SKM-1 treated with dmso at 0.1 percent for 144 hours (cell line): Measurements from ENCODE around the gene ABCC6.
"Not testable (repeated sequence)": the region's sequence is repeated elsewhere in the genome, so short reads cannot be mapped to it uniquely, and the experiment has no call there.

Experiments
- DNase-seq: peaks from one replicate; lab custom pipeline; 2025; ENCODE audit not compliant: unreplicated experiment; lab: John Stamatoyannopoulos, UW

The ABCC6 gene

DNA sequence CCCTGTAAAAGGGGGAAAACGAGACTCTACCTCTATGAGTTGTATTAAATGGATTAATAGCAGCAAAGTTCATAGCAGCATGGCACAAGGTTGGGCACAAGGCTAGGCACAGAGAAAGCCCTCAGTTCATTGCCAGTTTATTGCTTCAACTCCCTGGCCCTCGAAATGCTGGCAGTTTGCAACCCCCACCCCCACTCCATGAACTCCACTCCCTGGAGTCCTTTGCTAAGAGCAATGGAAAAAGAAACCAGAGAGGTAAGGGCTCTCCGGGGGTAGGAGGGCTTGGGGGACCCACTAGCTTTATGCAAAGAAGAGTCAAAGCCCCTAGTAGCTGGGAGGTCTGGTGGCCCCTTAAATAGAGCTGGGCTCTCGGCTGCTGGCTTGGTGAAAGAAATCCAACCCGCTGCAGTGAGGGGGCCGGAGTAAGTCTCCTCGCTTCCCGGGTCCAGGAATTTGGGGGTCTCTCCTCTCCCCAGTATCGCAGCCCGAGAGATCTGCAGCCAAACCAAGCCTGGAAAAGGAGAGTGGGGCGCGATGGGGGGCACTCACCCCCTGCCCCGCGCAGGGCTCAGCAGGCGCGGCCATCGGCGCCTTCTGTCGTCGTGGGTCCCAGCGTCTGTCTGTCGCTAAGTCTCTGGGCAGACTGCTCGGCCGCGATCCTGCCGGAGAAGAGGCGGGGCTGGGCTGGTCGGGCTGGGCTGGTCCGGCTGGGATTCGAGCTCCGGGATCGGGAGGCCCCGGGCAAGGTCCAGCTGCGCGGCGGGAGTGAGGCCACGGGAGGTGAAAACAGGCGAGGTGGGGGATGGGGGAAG lies at the start of gene ABCC6:
ABCC6 (minus strand) TSS at position 645 of the 812 bp plus-strand sequence; CDS start at position 585, 60 bp downstream.
- not testable (repeated sequence) for DNase-seq

DNA sequence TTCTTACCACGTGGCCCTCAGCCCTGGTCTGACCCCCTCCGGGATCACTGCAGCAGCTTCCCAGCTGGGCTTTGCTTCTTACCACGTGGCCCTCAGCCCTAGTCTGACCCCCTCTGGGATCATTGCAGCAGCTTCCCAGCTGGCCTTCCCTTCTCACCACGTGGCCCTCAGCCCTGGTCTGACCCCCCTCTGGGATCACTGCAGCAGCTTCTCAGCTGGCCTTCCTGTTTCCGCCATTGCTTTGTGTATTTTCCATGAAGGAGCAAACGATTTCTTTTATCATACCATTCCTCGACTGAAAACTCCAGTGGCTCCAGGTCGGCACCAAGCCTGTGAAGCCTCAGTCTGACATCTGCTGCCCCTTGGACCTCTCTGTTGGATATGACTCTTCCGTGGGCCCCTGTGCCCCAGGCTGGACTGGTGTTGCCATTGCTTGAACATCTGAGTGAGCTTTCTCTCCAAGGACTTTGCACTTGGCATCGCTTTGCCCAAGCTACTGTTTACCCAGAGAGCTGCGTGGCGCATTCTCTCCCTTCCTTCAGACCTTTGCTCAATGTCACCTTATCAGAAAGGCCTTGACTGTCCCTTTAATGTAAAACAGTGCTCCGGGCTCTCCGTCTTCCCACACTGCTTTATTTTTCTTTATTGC lies 49.4 kb upstream of the ABCC6 start:
- DNase-seq: not testable (repeated sequence)

DNA sequence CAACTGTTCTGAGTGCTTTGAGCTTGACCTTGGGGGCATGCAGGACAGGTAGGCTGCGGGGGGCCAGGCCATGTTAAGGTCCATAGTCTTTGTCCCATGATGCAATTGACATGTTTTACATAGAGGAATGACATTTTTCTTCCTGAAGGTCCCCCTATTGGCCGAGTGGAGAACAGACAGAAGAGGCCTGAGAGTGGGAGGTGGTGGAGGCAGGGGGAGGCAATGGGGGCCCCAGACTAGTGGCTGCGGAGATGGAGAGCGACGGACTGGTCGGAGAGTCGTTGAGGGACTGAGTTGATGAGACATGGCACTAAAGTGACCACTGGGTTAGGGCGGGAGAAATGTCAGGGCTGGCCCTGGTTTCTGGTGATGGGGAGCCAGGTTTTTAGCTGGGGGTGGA lies 48.4 kb upstream of the ABCC6 start:
- DNase-seq: not testable (repeated sequence)

DNA sequence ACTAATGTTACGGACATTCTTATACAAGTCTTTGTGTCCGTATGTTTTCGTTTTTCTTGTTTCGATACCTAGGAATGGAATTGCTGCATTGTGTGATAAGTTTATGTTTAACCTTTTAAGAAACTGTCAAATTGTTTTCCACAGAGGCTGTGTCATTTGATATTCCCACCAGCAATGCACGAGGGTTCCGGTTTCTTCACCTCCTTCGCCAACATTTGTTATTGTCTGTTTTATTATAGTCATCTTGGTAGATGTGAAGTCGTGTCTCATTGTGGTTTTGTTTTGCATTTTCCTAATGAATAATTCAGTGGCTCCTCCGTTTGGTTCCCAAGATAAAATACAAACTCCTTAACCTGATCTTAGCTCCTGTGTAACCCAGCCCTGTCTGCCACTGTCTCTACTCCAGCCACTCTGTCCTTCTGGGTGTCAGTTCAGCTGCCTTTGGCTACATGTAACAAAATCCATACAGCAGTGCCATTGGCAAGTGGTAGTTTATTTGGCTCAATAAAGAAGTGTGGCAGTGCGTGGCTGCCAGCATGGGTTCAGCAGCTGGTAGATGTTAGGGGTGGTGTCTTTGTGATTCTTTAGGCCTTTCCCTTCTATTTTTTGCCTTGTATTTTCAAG lies 45.0 kb upstream of the ABCC6 start:
- DNase-seq: not testable (repeated sequence)

DNA sequence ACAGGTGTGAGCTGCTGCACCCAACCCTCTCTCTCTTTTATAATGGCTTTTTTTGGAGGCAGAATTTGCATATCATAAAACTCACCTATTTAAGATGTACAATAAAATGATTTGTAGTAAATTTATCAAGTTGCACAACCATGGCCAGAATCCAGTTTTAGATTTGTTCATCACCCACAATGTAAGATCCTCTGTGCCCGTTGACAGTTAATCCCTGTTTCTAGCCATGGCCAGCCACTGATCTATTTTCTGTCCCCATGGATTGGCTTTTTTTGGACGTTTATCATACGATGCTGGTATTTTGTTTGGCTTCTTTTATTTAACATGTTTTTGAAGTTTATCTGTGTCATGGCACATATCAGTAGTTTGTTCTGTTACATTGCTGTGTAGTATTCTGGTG lies 44.4 kb upstream of the ABCC6 start:
- not testable (repeated sequence) for DNase-seq

DNA sequence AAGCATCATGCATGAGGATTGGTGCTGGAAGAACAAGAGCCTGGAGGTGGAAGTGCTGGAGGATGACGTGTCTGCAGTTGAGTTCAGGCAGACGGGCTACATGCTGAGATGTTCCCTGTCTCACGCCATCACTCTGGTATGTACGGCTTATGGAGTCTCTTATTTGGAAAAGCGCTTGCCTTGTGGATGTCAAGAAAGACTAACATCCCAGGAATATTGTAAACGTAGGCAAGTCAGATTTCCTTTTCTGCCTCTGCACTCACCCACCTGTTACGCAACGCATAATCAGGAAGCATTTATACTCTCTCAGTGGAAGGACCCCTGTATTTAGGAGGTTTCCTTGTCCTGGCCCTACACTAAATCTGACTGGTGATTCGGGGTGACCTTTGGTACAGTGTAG lies 41.8 kb upstream of the ABCC6 start:
- not testable (repeated sequence) for DNase-seq

DNA sequence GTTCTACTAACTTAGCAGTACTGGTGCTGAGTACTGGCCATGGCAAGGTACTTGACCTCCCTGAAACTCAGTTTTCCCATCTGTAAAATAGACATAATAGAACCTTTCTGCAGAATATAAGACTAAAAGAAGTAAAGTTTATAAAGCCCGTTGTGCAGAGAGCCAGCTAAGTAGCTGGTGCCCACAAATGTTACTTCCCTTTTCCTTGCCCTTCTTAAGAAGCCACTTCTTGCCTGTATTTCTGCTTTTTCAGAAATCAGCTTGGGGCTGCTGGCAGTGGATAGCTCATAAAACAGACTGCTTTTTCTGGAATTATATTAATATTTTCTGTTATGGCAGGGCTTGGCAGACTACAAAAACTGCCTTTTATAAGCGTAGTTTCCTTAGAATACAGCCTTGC lies 40.7 kb upstream of the ABCC6 start:
- DNase-seq: not testable (repeated sequence)

DNA sequence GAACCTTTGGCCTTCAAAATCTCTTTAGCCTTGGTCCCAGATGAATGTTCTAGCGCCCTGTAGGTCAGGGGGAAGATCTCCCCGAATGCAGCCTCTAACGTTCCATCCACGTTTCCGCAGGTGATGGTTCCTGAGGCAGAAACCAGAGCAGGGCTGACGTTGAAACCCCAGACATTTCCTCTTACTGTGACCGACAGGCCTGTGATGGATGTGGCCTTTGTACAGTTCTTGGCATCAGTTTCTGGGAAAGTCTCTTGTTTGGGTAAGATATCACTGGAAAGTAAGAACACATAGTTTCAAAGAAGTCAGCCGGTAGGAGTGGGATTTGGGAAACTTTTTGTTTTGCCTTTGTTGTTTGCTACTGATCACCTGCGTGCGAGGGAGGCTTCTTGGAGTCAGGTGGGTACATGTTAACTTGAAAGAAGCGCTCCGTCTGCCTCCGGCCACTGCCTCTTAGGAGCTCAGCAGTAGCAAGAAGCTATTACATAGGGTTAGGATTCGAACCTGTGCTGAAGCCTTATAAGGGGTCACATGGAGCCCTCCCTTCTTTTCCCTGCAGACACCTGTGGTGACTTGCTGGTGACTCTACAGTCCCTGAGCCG lies 39.8 kb upstream of the ABCC6 start:
- not testable (repeated sequence) for DNase-seq

DNA sequence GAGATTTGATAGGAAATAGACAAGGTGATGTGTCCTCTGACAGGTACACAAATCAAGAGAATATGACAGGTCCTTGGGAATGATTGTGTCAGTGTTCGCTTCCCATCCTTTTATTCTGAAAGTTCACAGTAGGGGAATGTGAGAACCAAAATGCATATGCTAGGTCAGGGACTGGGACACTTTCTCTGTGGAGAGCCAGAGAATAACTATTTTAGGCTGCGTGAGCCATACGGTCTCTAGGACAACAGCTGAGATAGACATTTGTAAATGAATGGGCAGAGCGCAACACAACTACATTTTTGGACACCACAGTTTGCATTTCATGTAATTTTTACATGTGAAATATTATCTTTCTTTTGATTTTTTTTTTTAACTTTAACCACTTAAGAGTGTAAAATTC lies 36.7 kb upstream of the ABCC6 start:
- not testable (repeated sequence) for DNase-seq

DNA sequence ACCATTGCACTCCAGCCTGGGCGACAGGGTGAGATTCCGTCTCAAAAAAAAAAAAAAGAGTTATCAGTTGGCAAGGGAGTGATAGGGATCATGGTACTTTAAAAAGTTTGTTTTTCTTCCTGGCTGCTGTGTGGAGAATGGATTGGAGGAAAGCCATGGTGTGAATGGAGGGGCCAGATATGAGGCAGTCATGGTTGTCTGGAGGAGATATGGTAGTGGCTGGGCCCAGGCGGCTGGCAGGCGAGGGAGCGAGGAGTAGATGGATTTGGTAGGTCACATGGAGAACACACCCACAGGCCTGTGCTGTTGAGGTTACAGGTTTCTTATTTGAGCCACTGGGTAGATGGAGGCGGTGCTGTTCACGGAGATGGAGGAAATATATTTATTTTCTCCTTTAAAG lies 35.5 kb upstream of the ABCC6 start:
- DNase-seq: not testable (repeated sequence)

DNA sequence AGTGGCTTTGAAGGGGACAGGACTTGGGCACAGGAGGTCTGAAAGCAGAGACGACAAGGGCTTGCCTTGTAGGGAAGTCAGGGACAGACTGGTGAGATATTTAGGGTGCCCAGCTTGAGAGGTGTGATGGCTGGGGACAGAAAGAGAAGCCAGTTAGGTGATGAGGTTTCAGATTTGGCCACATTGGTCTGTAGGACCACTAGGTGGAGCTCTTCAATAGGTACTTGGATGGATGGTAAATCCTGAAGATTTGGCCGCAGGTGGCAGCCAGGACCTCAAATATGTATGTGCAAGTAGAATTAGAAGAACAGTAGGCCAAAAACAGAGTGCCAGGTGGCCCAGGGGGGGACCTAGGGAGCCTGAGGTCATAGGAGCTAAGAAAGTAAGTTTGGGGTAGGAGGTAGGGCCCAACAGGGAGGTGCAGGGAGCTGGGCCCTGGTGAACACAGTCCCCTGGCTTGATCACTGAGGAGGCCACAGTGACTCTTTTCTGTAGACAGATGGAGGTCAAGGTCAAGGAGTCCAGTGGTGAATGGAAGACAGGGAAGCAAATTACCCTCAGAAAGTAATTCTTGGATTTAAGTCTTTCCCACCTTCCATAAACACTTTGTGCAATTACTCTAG lies 34.1 kb upstream of the ABCC6 start:
- DNase-seq: not testable (repeated sequence)

DNA sequence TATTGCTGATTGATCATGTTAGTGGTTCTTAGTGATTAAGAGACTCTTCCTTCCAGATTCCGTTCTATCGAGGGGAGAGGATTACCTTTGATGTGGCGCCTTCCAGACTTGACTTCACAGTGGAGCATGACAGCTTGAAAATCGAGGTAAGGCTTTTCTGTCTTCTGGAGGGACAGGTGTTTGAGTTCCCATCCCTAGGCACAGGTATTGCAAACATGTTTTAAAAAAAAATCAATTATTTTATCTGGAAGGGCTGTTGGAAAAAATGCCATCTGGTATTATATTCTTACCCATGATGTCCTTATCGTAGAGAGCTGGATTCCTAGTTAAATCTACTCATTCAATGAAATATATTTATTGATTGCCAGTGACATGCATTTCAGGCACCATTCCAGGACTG lies 29.1 kb upstream of the ABCC6 start:
- not testable (repeated sequence) for DNase-seq

DNA sequence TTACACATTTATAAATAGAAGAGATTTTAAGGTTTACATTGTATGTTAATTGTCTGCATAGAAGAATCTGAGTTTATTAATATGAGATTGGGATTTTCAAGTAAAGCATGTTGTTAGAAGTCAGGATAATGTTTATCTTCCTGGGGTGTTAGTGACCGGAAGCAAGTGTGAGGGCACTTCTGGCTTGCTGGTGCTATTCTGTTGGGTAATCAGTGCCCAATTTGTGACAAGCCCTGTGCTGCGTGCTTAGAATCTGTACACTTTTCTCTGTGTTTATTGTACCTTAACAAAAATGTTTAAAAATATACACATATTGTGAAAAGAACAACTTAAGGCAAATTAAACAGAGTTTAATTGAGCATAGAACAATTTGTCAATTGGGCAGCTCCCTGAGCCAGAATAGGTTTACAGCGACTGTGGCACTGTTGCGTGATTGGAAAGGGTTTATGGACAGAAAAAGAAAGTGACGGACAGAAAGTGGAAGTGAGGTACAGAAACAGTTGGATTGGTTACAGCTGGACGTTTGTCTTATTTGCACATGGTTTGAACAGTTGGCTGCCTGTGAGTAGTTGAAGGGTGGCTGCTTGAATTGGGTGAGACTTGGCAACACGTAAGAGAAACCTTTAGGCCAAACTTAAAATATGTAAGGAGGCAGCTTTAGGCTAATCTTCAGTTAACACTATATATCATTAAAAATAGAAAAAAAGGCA lies 26.5 kb upstream of the ABCC6 start:
- not testable (repeated sequence) for DNase-seq

DNA sequence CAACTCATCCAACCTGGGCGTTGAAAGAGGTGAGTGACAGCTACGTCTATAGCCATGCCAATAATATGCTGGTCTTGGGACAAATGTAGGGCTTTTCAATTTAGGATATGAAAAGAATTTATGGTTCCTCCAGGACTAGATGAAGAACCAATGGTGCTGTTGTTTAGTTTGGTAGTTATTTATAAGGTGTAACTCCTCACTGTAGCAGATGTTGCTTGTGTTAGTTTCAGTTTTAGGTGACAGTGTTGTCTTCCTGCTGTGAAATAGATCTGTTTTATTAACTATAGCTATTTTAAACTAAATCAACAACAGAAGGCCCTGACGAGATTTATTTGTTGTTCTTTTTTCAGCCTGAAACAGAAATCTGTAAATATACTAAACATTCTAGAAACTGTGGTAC lies 24.1 kb upstream of the ABCC6 start:
- DNase-seq: not testable (repeated sequence)

DNA sequence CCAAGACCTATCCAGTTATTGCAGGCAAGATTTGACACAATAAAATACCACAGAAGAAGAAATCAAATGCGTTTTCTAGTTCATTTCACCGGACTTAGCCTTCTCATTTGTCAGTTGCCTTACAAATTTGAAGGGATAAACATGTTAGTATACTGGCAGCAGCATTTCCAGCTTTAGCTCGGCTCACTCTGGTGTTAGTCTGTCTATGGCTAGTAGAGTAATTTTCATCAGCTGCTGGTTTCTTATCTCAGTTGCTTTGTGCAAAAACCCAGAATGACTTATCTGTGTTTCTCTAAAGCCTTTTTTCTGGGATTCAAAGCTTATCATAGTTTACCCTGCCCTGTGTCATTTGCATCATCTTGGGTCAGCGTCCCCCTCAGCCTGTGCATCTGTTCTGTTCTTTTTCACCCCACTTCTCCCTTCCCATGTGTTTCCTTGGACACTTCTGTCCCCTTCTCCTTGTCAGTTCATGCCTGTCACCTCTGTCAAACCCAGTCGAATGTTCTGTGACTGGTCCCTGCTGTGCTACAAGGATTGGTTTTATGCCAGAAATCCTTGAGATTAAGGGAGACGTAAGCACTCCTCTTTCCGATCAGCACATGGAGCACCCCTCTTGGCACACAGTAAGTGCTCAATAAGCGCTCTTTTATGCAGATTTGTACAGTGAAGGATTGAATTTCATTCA lies 23.4 kb upstream of the ABCC6 start:
- DNase-seq: not testable (repeated sequence)

DNA sequence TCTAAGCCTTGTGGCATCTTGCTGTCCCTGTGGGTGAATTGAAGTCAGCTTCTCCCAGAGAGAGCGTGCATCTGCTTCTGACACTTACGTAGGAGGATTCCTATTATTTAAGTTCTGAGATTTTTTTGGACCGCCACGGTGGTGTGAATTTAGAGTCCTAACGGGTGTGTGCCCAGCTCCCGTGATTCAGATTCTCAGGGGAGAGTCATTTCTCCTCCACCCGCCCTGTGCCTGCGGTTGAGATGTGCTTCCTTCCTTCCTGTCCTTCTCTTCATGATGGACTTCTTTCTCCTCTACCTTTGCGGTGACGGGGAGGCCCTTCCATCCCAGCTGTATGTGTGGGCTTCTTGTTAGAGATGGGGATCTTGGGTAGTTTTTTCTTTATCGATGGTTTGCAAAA lies 20.6 kb upstream of the ABCC6 start:
- not testable (repeated sequence) for DNase-seq

DNA sequence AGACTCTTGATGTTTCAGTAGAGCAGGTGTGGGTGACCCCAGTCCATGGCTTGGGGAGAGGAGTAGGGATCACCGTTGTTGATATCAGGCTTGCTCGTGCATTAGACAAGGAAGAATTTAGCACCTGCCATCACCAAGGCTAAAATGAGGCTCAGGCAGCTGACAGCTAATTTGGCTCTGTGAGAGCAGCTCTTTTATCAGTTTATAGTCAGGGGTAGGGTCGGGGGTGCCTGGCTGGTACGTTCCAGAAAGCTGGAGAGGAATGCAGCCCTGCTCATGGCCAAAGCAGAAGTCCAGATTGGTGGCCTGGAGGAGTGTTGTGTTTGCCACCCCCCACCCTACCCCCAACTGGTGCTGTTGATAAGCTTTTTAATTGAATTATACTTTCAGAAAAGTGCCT lies 17.4 kb upstream of the ABCC6 start:
- not testable (repeated sequence) for DNase-seq

DNA sequence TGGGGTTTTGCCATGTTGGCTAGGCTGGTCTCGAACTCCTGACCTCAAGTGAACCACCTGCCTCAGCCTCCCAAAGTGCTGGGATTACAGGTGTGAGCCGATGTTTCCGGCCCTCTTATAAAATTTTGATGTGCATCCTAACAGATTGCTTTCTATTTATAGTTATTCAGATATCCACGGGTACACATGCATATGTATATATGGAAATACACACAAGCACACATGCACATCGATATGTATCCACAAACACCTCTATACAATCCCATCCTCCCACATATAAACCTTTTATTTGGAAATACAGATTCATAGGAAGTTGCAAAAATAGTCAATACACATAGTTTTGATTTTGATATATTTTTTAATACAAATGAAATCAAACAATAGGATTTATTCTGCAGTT lies 14.4 kb upstream of the ABCC6 start:
- DNase-seq: not testable (repeated sequence)

DNA sequence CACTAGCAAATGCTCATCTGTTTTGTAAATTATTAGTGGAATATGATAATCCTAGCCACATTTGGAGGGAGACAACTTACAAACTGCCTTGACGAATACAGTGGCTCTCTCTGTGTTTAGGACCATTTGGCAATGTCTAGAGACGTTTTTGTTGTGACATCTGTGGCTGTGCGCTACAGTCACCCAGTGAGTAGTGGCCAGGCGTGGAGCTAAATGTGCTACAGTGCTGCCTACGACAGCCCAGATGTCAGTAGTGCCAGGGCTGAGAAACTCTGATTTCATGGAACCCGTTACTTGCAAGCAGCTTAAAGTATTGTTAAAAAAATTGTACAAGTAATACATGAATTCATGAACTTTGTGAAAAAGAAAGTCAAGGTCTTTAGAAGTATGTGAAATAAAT lies 13.8 kb upstream of the ABCC6 start:
- DNase-seq: not testable (repeated sequence)

DNA sequence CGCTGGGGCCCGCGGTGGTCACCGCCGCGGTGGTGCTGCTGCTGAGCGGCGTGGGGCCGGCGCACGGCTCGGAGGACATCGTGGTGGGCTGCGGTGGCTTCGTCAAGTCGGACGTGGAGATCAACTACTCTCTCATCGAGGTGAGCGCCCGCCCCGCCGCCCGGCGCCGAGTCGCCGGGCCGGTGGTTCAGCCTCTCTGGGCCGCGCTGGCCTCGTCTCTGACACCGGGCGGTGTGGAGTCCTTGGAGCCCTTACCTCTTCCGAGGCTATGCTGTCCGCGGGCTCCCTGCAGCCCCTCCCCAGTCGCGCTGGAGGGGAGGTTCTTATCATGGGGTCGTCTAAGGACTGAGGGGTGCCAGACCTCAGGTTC lies 9.4 kb upstream of the ABCC6 start:
- DNase-seq: not testable (repeated sequence)
